HG03520 (cell line): Measurements from ENCODE around the gene ROBO2.

Experiments used
- ATAC-seq: cut with Tn5 transposase; IDR thresholded peaks from one replicate; pipeline ENCODE4 v1.9.1; 2021; ENCODE audit warnings: mild to moderate bottlenecking, moderate library complexity; ENCODE audit not compliant: unreplicated experiment

The ROBO2 gene

GRCh38 chr3:77188210-77188609, 148.3 kb downstream of the ROBO2 start:
- no peak for ATAC-seq

- ATAC-seq, result no peak
Observed at GRCh38 chr3:77189258-77189657, 149.4 kb downstream of the ROBO2 start.

DNA sequence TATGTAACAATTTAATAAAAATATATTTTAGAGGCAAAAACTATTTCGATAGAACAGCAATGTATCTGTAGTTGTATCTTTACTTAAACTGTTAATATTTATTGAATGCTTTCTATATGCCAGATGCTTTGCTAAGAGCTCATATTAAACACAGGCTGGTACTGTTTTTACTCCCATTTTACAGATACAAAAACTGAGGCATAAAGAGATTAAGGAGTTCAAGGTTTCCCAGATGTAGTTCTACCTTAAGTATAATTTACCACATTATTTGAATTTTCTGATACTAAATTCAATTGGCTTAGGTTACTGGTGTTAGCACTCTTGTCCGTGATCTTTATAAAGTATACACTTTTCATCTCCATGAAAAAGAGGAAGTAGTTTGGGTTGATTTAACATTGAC, 149.8 kb downstream of the ROBO2 start:
- no peak for ATAC-seq

GRCh38 chr3:77190374-77190773, 150.5 kb downstream of the ROBO2 start:
- no peak for ATAC-seq

DNA sequence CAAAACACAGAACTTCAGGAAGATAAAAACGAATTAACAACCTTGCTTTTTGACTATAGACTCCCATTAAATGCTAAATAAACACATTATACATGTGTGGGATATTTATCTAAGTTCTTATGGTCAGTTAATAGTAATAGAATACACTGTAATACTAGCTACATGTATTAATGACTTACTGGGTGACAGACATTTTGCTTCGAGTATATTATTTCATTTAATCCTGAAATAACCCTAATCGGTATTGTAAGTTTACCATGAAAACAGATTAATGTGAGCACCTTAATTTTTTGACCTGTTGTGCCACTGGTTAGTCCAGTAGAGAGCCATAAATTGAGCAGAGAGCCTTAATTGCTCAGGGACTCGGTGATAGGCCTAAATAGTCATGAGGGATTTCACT, 151.1 kb downstream of the ROBO2 start:
- no peak for ATAC-seq

GRCh38 chr3:77191640-77192039, 151.7 kb downstream of the ROBO2 start:
- no peak for ATAC-seq

GRCh38 chr3:77195766-77196545, 156.1 kb downstream of the ROBO2 start:
- ATAC-seq, result no peak

DNA sequence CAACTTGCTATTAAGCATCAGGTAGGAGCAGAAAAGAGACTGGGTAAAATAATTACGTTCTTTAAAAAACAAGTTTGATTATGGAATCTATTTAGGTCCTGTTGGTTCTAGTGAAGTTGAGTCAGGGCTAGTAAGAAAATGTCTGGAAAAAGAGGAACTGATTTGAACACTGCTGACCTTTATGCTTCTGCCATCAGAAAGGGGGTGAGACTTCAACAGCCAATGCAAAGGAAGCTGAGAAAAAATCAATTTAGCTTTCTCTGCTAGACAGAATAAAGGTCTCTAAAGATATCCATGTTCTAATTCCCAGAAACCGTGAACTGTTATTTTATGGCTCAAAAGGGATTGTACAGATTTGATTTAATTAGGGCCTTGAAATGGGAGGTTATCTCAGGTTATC, 157.5 kb downstream of the ROBO2 start:
- no peak for ATAC-seq

GRCh38 chr3:77203851-77204250, 164.0 kb downstream of the ROBO2 start:
- no peak for ATAC-seq

DNA sequence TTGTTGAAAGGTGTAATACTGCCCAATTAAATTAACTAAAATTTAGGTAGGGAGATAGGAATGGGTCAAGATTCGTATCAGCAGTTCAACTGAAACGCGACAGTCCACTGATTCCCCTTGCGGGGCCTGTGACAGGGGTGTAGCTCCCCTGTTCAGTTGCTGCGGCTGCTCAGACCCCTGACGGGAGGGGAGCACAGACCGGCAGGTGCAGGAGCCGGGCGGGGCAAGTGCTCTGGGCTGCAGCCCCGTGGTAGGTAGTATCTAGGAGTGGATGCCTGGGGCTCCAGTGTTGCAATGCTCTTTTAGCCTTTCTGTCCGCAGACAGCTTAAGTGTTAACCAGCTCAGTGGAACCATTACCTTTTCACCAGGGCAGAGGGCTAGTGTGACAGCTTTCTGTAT, 164.9 kb downstream of the ROBO2 start:
- ATAC-seq, result no peak

DNA sequence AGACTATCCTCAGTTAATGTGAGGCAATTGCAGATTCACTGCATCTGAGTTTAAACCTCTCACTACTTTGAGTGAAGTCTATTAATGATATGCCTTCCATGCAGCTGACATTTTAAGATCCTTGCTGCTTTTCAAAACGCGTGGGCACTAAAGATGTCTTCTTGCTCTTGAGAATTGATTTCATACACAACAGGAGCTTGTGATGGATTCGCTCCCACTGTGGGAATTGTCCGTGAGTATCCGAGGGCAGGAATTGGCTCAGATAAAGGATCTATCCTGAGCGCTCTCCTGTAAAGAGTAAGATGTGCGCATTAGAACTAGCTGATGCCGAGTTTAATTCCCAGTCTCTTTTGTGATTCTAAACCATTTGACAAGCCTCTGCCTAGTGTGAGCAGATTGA, 167.9 kb downstream of the ROBO2 start:
- no peak for ATAC-seq

DNA sequence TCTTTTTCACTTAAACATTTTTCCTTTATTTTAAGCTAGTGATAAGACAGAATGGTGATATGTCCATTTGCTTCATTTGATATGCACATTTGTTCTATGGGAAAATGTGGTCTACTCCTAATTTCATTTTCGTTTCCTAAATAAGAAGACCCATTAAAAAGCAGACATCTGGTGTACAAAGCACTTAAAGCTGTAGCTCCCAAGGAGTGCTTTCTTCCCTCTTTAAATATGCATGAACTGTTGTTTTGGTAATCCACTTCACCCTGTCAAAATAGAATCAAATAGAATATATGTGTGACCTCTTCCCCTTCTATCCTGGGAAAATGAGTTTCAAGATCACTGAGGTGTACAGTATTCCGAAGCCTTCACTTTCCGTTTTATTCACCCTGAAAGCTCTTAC, 182.8 kb downstream of the ROBO2 start:
- ATAC-seq, result no peak

DNA sequence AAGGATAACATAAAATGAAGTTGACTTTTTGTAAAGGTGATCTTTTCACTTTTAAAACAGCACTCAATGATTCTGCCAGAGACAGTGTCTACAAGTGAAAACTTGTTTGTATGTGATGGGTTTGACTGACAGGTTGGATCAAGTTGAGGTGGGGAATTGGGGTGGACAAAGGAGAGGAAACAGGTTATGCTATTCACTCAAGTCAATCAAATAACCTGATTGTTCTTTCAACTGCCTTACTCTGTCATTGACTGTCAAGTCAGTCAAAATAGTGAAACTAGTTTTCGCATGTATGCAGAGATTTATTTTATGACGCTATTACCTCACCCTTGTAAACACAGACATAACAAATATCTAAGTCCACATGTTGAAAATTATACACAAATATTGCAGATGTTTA, 187.7 kb downstream of the ROBO2 start:
- ATAC-seq, result no peak

DNA sequence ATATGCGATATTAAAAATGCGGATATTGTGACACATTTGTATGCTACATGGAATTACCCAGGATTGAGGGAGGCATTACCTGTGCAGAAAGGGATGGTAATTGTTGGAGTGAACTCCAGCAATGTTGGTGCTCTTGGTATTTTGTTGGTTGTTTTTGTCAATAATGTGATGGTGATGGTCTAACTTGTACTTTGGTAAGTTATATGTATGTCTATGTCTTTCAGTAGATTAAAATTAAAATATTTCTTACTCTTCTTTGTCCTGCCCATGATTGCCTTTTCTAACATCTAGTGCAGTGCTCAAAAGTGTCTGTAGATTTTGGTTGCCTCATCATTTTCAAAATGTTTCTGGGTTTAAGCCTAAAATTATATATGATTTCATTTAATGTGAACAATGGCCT, 192.7 kb downstream of the ROBO2 start:
- ATAC-seq, result no peak

DNA sequence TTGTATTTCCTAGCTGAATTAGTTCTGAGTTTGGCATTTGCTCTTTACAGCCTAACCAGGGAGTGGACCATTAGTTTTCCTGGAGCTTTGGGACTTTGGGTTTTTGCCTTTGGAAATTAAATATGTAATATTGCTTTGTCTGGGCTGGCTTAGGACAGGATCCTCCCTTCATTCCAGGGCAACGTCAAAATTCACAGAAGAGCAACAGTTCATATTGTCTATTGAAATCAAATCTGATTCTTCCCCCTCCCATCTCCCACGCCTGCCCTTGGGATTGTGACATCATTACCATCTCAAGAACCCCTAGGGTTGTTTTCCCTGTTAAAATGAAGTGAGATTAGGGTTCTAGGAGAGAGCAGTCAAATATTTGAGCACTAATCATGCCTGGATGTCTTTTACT, 194.1 kb downstream of the ROBO2 start:
- ATAC-seq, result no peak

- no peak for ATAC-seq
Observed at GRCh38 chr3:77236118-77236517, 196.2 kb downstream of the ROBO2 start.

DNA sequence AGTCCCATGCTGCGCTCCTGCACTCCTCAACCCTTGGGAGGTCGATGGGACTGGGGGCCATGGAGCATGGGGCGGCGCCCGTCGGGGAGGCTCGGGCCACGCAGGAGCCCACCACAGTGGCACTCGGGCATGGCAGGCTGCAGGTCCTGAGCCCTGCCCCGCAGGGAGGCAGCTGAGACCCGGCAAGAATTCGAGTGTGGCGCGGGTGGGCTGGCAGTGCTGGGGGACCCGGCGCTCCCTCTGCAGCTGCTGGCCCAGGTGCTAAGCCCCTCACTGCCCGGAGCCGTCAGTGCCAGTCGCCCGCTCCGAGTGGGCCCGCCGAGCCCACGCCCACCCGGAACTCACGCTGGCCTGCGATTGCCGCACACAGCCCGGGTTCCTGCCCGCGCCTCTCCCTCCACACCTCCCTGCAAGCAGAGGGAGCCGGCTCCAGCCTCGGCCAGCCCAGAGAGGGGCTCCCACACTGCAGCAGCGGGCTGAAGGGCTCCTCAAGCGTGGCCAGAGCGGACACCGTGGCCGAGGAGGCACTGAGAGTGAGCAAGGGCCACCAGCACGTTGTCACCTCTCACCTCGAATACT, 200.3 kb downstream of the ROBO2 start:
- no peak for ATAC-seq

DNA sequence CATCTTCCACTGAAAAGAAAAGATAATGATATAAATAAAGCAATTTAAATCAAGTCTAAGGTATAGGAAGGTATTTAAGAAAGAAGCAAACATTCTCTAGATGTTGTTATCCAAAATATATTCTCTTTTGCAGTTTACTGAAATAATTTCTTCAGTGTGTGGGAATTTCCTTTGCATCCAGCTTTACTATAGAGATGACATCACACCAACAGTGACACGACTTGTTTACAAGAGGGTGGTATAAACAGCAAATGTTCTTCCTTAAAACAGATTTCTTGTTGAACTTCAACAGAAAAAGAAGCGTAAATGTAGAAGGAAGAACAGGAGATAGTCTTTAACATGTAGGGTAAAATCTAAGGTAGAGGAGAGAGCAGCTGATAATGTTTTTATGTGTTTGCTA, 202.5 kb downstream of the ROBO2 start:
- ATAC-seq, result no peak

GRCh38 chr3:77244981-77245380, 205.1 kb downstream of the ROBO2 start:
- ATAC-seq, result no peak

DNA sequence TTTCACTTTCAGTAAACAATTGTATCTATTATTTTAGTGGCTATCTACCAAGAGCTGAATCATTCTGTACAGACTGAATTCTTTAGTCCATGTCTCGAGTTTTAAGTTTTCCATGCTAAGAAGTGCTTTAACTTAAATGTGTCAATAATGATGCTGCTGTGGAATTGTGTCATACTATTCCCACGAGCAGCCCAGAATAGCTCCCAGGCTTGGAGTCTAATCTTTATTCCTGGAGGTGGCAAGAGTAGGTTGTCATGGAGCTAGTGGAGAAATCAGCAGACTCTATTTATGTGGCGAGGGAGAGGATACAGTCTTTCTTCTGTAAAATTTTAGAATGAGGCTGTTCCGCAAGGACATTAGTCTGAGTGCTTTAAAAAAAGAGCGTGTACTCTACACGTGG, 207.2 kb downstream of the ROBO2 start:
- no peak for ATAC-seq

GRCh38 chr3:77247817-77248216, 207.9 kb downstream of the ROBO2 start:
- ATAC-seq, result no peak

DNA sequence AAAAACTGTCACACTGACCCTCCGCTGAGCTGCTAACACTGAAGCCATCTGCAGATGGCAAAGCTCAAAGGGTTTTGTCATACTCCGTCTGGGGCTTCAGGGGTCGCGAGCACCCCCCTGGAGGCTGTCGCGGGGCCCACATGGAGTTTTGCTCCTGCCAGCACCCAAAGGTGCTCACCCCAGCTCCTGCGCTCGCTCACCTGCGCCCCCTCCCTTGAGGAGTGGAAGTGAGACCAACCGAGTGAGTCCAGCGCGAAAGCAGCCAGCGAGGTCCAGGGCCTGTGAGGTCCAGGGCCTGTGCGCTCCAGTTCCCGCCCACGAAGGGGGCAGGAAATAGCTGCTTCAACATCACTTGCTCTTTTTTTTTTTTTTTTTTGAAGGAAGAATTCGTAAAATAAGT, 208.5 kb downstream of the ROBO2 start:
- ATAC-seq, result no peak

DNA sequence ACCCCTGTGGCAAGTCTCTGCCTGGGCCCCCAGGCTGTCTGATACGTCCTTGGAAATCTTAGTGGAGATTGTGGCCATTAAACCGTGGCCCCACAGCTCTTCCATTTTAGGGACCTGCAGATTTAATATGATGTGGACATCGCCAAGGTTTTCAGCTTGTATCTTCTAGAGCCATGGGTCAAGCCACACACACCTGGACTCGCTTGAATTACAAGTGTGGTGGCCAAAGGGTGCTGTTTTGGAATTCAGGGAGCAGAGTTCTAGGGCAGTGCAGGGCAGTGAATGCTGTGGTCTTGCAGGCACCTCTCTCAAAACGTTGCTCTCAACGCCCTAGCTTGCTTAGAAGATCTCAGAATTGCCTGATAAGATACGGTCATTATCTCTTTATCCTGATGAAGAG, 211.2 kb downstream of the ROBO2 start:
- no peak for ATAC-seq
